SH-SY5Y (cell line): ENCODE data around the gene ARL4A.

Source experiments
- GATA2 ChIP-seq: IDR thresholded peaks from 2 replicates; pipeline ENCODE4 v1.6.1; 2011; ENCODE audit warnings: mild to moderate bottlenecking, low read depth, low read length
- GATA3 ChIP-seq: IDR thresholded peaks from 2 replicates; pipeline ENCODE4 v1.6.1; 2011; ENCODE audit warnings: low read depth, mild to moderate bottlenecking, low read length, moderate library complexity

Gene ARL4A

GRCh38 chr7:12686891-12687717, at the start of gene ARL4A:
Gene ARL4A (plus strand): TSS chr7:12687633. CDS start chr7:12688255, 622 bp downstream.
- no peak for TF ChIP-seq GATA3
- peak; percentile 1; the same call in 1 of the 2 replicates for TF ChIP-seq GATA2

- TF ChIP-seq GATA2 (no peak), GATA3 (no peak)
These were observed 49.4 kb upstream of the ARL4A start for GRCh38 chr7:12637819-12638592.

GRCh38 chr7:12638851-12639456, 48.5 kb upstream of the ARL4A start:
- no peak for TF ChIP-seq GATA2
- TF ChIP-seq GATA3, result no peak

- TF ChIP-seq GATA2, result no peak
- TF ChIP-seq GATA3, result no peak
These were observed 46.9 kb upstream of the ARL4A start for GRCh38 chr7:12640299-12641096.

- TF ChIP-seq GATA3 (no peak), GATA2 (no peak)
These were observed 46.2 kb upstream of the ARL4A start for GRCh38 chr7:12641196-12641595.

- TF ChIP-seq GATA2 (no peak), GATA3 (no peak)
These were observed 44.9 kb upstream of the ARL4A start for GRCh38 chr7:12642508-12642907.

GRCh38 chr7:12643001-12643643, 44.3 kb upstream of the ARL4A start:
- TF ChIP-seq GATA2 (no peak), GATA3 (no peak)

- TF ChIP-seq GATA2, result no peak
- no peak for TF ChIP-seq GATA3
These were observed 43.8 kb upstream of the ARL4A start for GRCh38 chr7:12643644-12644043.

GRCh38 chr7:12646139-12646538, 41.3 kb upstream of the ARL4A start:
- TF ChIP-seq GATA2 (no peak), GATA3 (no peak)

GRCh38 chr7:12647364-12648219, 39.8 kb upstream of the ARL4A start:
- TF ChIP-seq GATA3, result no peak

- TF ChIP-seq GATA2 (no peak), GATA3 (no peak)
These were observed 38.6 kb upstream of the ARL4A start for GRCh38 chr7:12648704-12649261.

GRCh38 chr7:12649348-12649747, 38.1 kb upstream of the ARL4A start:
- TF ChIP-seq GATA2, result no peak
- no peak for TF ChIP-seq GATA3

- TF ChIP-seq GATA2 (no peak), GATA3 (no peak)
These were observed 37.4 kb upstream of the ARL4A start for GRCh38 chr7:12650080-12650479.
